Aorta (tissue), 5 donors: ENCODE results near the gene CLDN3. TPM values are rescaled to one million over a fixed set of nuclear protein-coding genes. Genes with fewer than 3 reads are reported as not detected.

Experiments used
- ATAC-seq: fragments of 200-7000 bp; cut with Tn5 transposase; one replicate; pipeline ENCODE4 v1.9.1; 2022; ENCODE audit warnings: moderate library complexity; ENCODE audit not compliant: low FRiP score
- DNase-seq, 2 donors: peaks; one replicate each; pipeline ENCODE4 v3.0.0-alpha.2; 2020
- H3K27ac ChIP-seq, 2 donors: one replicate each; pipeline ENCODE4 v1.5.1; 2013; ENCODE audit warnings: low read length in 2 of 2, mild to moderate bottlenecking in 2 of 2, moderate library complexity in 2 of 2, control low read depth in 1 of 2, inconsistent platforms in 1 of 2, low read depth in 1 of 2
- H3K27me3 ChIP-seq, 2 donors: one replicate each; pipeline ENCODE4 v1.6.1; 2013; ENCODE audit warnings: control low read depth in 1 of 2, low read length in 1 of 2, mild to moderate bottlenecking in 1 of 2, moderate library complexity in 1 of 2; ENCODE audit not compliant: insufficient read depth in 2 of 2, control insufficient read depth in 1 of 2
- H3K36me3 ChIP-seq, 2 donors: one replicate each; pipeline ENCODE4 v1.6.1; 2013; ENCODE audit warnings: control low read depth in 1 of 2, low read length in 1 of 2, mild to moderate bottlenecking in 1 of 2; ENCODE audit not compliant: insufficient read depth in 2 of 2, control insufficient read depth in 1 of 2
- H3K4me1 ChIP-seq, 2 donors: one replicate each; pipeline ENCODE4 v1.6.1; 2013; ENCODE audit warnings: low read length in 2 of 2, control low read depth in 1 of 2, mild to moderate bottlenecking in 1 of 2, moderate library complexity in 1 of 2; ENCODE audit not compliant: insufficient read depth in 2 of 2, control insufficient read depth in 1 of 2
- H3K4me3 ChIP-seq, 2 donors: one replicate each; pipeline ENCODE4 v1.5.1; 2013; ENCODE audit warnings: low read length in 2 of 2, control low read depth in 1 of 2, mild to moderate bottlenecking in 1 of 2
- H3K9me3 ChIP-seq: one replicate; pipeline ENCODE4 v1.6.1; 2013; ENCODE audit warnings: mild to moderate bottlenecking, low read length; ENCODE audit not compliant: control insufficient read depth
- WGBS, 2 donors: extraction: QIAGEN DNeasy Blood & Tissue Kit; methylation state at CpG; one replicate each; pipeline ENCODE4 v1.1.7; 2013; 5-methylcytosine and 5-hydroxymethylcytosine counted together
- intact Hi-C, 2 donors: fragments of 100-400 bp; cut with DNase I; formaldehyde crosslinking; loops; one replicate each; pipeline versions ENCODE4 v1.14.2 to v1.15.0; 2022
- polyA plus RNA-seq, 2 donors: library from polyadenylated mRNA; stranded (reverse); fragments of 200-250 nt; gene quantifications; one replicate each; pipeline ENCODE4 v1.2.3, GENCODE V29; 2013
- total RNA-seq, 2 donors: library from RNA; stranded (reverse); fragmentation: NEBNext Ultra II Directional; extraction: Animal tissue kit (Norgen Biotek cat#: 25700); gene quantifications; one replicate each; pipeline ENCODE4 v1.2.1, GENCODE V29; 2021
- donor health status: healthy with polysubstance abuse.
- donor health status: Bipolar disorder and iron deficiency.
- donor health status: DM: no; HTN: no; CAD: no.
- donor health status: DM: no; HTN: no; CAD: no.
- donor health status: DM: yes; HTN: yes; CAD: no.

Gene CLDN3
- total and polyA plus RNA-seq, 4 donors, result 1.3 to 17.4 TPM; not detected in 2

DNA sequence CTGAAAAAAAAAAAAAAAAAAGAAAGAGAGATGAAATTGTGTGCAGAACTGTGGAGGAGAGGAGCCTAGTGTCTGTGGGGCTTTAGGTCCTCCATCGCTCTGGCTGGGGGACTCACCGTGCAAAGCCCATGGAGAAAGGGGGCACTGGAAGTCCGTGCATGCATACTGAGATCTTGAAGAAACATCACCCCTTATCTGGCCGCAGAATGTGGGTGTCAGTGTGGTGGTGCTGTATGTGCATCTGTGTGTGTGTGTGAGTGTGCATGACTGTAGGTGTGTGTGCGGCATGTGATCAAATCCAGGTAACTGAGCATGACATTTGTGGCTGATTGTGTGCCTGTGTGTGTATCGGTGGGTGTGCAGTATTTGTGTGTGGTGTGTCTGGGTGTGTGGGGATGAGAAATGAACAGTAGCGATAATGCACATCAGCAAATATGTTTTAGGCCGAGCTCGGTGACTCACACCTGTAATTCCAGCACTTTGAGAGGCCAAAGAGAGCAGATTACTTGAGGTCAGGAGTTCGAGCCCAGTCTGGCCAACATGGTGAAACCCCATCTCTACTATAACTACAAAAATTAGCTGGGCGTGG lies 8.8 kb upstream of the CLDN3 start:
- DNase-seq (peak in 1 of 2 donors; percentile 31), ATAC-seq (no peak)
- WGBS, 2 donors, result 91 to 94% methylated on average over 11 of the region's 11 CpGs
- Histone ChIP-seq H3K4me1 (no peaks in the 10 kb centered on the region), H3K9me3 (no peaks in the 10 kb centered on the region), H3K4me3 (no peak overlapping the region), H3K27me3 (no peaks in the 10 kb centered on the region), H3K36me3 (no peaks in the 10 kb centered on the region), H3K27ac (no peak overlapping the region)
- intact Hi-C loops, result no loop called here

GRCh38 chr7:73774923-73775322 lies 4.9 kb upstream of the CLDN3 start:
- H3K27me3 ChIP-seq, result no peaks in the 10 kb centered on the region
- whole genome bisulfite sequencing, 2 donors, result 15 to 16% methylated on average over 1 of the region's 1 CpG
- no peak overlapping the region for H3K4me3 ChIP-seq
- no peaks in the 10 kb centered on the region for H3K36me3 ChIP-seq
- no peaks in the 10 kb centered on the region for H3K4me1 ChIP-seq
- ATAC-seq (no peak), DNase-seq (no peak)
- no peaks in the 10 kb centered on the region for H3K9me3 ChIP-seq
- intact Hi-C loops, result no loop called here
- no peak overlapping the region for H3K27ac ChIP-seq

GRCh38 chr7:73773700-73774517 lies 3.8 kb upstream of the CLDN3 start:
- H3K27me3 ChIP-seq, result no peaks in the 10 kb centered on the region

DNA sequence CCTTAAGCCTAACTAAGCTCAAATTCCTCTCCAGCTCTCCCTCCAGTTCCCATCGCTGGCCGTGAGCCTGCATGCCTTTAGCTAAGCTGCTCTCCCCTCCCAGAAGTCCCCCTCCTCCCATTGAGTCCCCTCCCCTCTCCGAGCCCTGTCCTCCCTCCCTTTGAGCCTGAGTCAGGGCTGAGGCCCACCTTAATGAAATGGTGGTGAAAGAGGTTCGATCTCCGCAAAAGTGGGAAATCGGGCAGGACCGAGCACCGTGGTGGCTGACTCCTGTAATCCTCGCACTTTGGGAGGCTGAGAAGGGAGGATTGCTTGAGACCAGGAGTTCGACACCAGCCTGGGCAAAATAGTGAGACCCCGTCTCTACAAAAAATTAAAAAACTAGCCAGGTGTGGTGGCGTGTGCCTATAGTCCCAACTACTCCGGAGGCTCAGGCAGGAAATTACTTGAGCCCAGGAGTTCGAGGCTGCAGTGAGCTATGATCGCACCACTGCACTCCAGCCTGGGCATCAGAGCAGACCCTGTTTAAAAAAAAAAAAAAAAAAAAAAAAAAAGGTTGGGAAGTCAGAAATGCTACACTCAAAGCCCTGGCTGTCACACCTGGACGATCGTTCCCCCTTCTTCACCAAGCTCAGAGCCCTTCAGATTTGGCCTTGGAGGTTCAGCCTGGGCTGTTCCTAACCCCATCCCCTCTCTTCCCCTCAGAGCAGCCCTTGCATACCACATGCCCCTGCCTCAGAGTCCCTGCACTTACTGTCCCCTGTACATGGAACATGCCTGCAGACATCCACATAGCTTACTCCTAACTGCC lies 995 bp upstream of the CLDN3 start:
- no peaks in the 10 kb centered on the region for H3K9me3 ChIP-seq
- H3K36me3 ChIP-seq, result no peaks in the 10 kb centered on the region
- no peak overlapping the region for H3K27ac ChIP-seq
- no peaks in the 10 kb centered on the region for H3K27me3 ChIP-seq
- no peak for DNase-seq
- no peak for ATAC-seq
- H3K4me3 ChIP-seq, result no peak overlapping the region
- no peaks in the 10 kb centered on the region for H3K4me1 ChIP-seq
- WGBS, 2 donors, result 59 to 66% methylated on average over 17 of the region's 17 CpGs
- intact Hi-C loops, result no loop called here

More at GRCh38 chr7:73773700-73774517, 3.8 kb upstream of the CLDN3 start:
- Histone ChIP-seq H3K4me3 (no peak overlapping the region), H3K27ac (no peak overlapping the region), H3K4me1 (no peaks in the 10 kb centered on the region), H3K9me3 (no peaks in the 10 kb centered on the region), H3K36me3 (no peaks in the 10 kb centered on the region)
- ATAC-seq, result no peak
- intact Hi-C loops, result no loop called here
- whole genome bisulfite sequencing, 2 donors, result 95 to 98% methylated on average over 6 of the region's 6 CpGs
- peak in 1 of 2 donors; percentile 55 for DNase-seq

GRCh38 chr7:73769481-73770001 lies 529 bp downstream of the CLDN3 start:
- no peaks in the 10 kb centered on the region for H3K9me3 ChIP-seq
- intact Hi-C loops, result no loop called here
- DNase-seq (peak in 1 of 2 donors; percentile 72), ATAC-seq (peak; percentile 50)
- H3K27me3 ChIP-seq, result no peaks in the 10 kb centered on the region
- WGBS, 2 donors, result 15 to 20% methylated on average over 36 to 49 of the region's 49 CpGs
- no peaks in the 10 kb centered on the region for H3K4me1 ChIP-seq
- no peak overlapping the region for H3K27ac ChIP-seq
- no peak overlapping the region for H3K4me3 ChIP-seq
- no peaks in the 10 kb centered on the region for H3K36me3 ChIP-seq

DNA sequence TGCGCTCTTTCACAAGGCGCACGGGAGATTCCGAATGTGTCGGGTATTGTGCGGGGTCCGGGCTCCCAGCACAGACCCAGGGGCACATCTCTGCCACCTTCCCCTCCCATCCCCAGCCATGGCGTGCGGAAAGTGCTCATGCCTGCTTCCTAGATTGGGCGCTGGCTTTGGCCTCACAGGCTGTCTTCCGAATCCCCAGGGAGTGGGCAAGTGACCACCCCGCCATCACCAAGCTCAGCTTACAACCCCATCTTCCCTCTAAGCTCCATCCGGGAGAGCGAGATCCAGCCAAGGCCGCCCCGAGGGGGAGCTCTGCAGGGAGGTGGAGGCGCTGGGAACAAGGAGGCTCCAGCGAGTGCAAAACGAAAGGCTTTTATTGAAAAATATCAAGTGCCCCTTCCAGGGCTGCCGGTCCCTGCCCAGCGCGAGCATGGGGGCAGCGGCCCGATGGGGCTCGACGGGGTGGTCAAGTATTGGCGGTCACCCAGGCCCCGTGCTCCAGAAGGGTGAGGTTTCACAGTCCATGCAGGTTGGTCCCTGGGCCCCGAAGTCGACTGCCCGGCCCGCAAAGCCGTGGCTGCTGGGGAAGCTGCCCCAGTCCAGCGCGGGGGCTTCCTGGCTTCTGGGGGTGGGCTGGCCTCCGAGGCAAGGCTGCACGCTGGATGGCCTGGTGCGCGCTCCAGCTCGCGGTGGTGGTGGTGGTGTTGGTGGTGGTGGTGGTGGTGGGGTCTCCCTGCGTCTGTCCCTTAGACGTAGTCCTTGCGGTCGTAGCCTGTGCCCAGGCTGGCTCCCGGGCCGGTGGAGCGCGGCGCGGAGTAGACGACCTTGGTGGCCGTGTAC lies 1.2 kb downstream of the CLDN3 start:
- Histone ChIP-seq H3K36me3 (no peaks in the 10 kb centered on the region), H3K9me3 (no peaks in the 10 kb centered on the region), H3K27ac (no peak overlapping the region), H3K27me3 (no peaks in the 10 kb centered on the region), H3K4me1 (no peaks in the 10 kb centered on the region), H3K4me3 (no peak overlapping the region)
- 26 to 37% methylated on average over 52 to 53 of the region's 53 CpGs for WGBS, 2 donors
- intact Hi-C loops, result no loop called here
- no peak for ATAC-seq
- peak in 1 of 2 donors; percentile 56 for DNase-seq

GRCh38 chr7:73766556-73767229 lies 3.4 kb downstream of the CLDN3 start:
- DNase-seq (peak in 1 of 2 donors; percentile 42), ATAC-seq (no peak)
- H3K4me1 ChIP-seq, result no peaks in the 10 kb centered on the region
- no peaks in the 10 kb centered on the region for H3K9me3 ChIP-seq
- no peaks in the 10 kb centered on the region for H3K36me3 ChIP-seq
- no peak overlapping the region for H3K4me3 ChIP-seq
- H3K27me3 ChIP-seq, result no peaks in the 10 kb centered on the region
- intact Hi-C loops, result no loop called here
- WGBS, 2 donors, result 88 to 91% methylated on average over 17 of the region's 17 CpGs
- no peak overlapping the region for H3K27ac ChIP-seq

- Histone ChIP-seq H3K27ac (no peak overlapping the region), H3K4me3 (no peak overlapping the region), H3K27me3 (no peaks in the 10 kb centered on the region), H3K36me3 (no peaks in the 10 kb centered on the region), H3K9me3 (no peaks in the 10 kb centered on the region), H3K4me1 (no peaks in the 10 kb centered on the region)
- DNase-seq, result no peak
- ATAC-seq, result no peak
- WGBS, 2 donors, result 87 to 92% methylated on average over 1 of the region's 1 CpG
- intact Hi-C loops, result no loop called here
Observed at GRCh38 chr7:73762659-73762999, 7.4 kb downstream of the CLDN3 start.
